Keratinocyte (primary cell): Measurements from ENCODE around the gene HPCAL4. TPM values are rescaled to one million over a fixed set of nuclear protein-coding genes. Genes with fewer than 3 reads are reported as not detected.

Experiments used
- DNase-seq: peaks from one replicate; pipeline ENCODE4 v3.0.0-alpha.2; 2011; ENCODE audit warnings: low read depth, missing footprints, low spot score
- FAIRE-seq: peaks from 2 replicates; lab custom pipeline; 2011; peaks lifted over from hg19 to GRCh38; lab: Jason Lieb, UNC
- H2AFZ ChIP-seq: 2 replicates; pipeline ENCODE4 v1.6.0; 2012; ENCODE audit warnings: low read length, control low read depth, inconsistent platforms; ENCODE audit not compliant: control insufficient read depth
- H3K27ac ChIP-seq: 2 replicates; pipeline ENCODE4 v1.5.1; 2011; ENCODE audit warnings: low read length; ENCODE audit not compliant: control insufficient read depth, insufficient read depth
- H3K27me3 ChIP-seq: 3 replicates; pipeline ENCODE4 v1.6.0; 2011; ENCODE audit warnings: low read length; ENCODE audit not compliant: control insufficient read depth, insufficient read depth; ENCODE audit errors: extremely low read depth
- H3K36me3 ChIP-seq, 2 experiments: 2 replicates in 1 of 2; 3 replicates in 1 of 2; pipeline ENCODE4 v1.5.1; 2011; ENCODE audit warnings: low read length in 2 of 2, mild to moderate bottlenecking in 1 of 2; ENCODE audit not compliant: control insufficient read depth in 2 of 2, insufficient read depth in 2 of 2; ENCODE audit errors: extremely low read depth in 1 of 2
- H3K4me1 ChIP-seq: 3 replicates; pipeline ENCODE4 v1.5.1; 2011; ENCODE audit warnings: low read length; ENCODE audit not compliant: control insufficient read depth, insufficient read depth; ENCODE audit errors: extremely low read depth
- H3K4me2 ChIP-seq: 3 replicates; pipeline ENCODE4 v1.6.0; 2011; ENCODE audit warnings: low read depth, low read length; ENCODE audit not compliant: control insufficient read depth, insufficient read depth; ENCODE audit errors: extremely low read depth
- H3K4me3 ChIP-seq, 3 experiments: fragments of 200-600 bp in 1 of 3; sonication (generic) in 1 of 3; 2 replicates in 2 of 3; 3 replicates in 1 of 3; pipeline ENCODE4 v1.5.1; 2011 to 2016; ENCODE audit warnings: low read length in 3 of 3, mild to moderate bottlenecking in 3 of 3, control low read depth in 2 of 3, inconsistent platforms in 1 of 3, low read depth in 1 of 3, mixed read lengths in 1 of 3, mixed run types in 1 of 3, moderate library complexity in 1 of 3; ENCODE audit not compliant: control insufficient read depth in 2 of 3, insufficient read depth in 2 of 3; ENCODE audit errors: extremely low read depth in 1 of 3
- H3K79me2 ChIP-seq: 2 replicates; pipeline ENCODE4 v1.6.0; 2012; ENCODE audit warnings: low read length; ENCODE audit not compliant: control insufficient read depth, insufficient read depth
- H3K9ac ChIP-seq: 3 replicates; pipeline ENCODE4 v1.6.0; 2011; ENCODE audit warnings: low read length; ENCODE audit not compliant: control insufficient read depth, insufficient read depth; ENCODE audit errors: extremely low read depth
- H3K9me1 ChIP-seq: 3 replicates; pipeline ENCODE4 v1.6.0; 2011; ENCODE audit warnings: low read length; ENCODE audit not compliant: control insufficient read depth, insufficient read depth; ENCODE audit errors: extremely low read depth
- H3K9me3 ChIP-seq: 2 replicates; pipeline ENCODE4 v1.5.1; 2012; ENCODE audit warnings: low read depth, low read length; ENCODE audit not compliant: control insufficient read depth
- H4K20me1 ChIP-seq: 3 replicates; pipeline ENCODE4 v1.6.0; 2011; ENCODE audit warnings: low read length; ENCODE audit not compliant: control insufficient read depth, insufficient read depth; ENCODE audit errors: extremely low read depth
- EZH2 ChIP-seq: IDR thresholded peaks from one replicate; pipeline ENCODE4 v1.6.1; 2012; ENCODE audit warnings: inconsistent platforms, mild to moderate bottlenecking, low read length, moderate library complexity
- dilution Hi-C: fragments of 300-500 bp; cut with MboI; formaldehyde crosslinking; loops from one replicate; pipeline ENCODE4 v1.7.0; 2020; ENCODE audit warnings: low sequenced_read_pairs; ENCODE audit not compliant: extremely low pct_ligation_motif_present
- polyA plus RNA-seq, 5 experiments: library from polyadenylated mRNA; depleted of rRNA in 3 of 5; stranded (reverse) in 3 of 5; stranded (forward) in 1 of 5; unstranded in 1 of 5; fragments of >200 nt; gene quantifications; 1 replicate in 1 of 5; 2 replicates in 3 of 5; 3 replicates in 1 of 5; pipeline versions ENCODE4 v1.2.1 to v1.2.3, GENCODE V29; 2011 to 2012; ENCODE audit warnings: missing spikeins in 2 of 5, low read depth in 1 of 5, low replicate concordance in 1 of 5
- TF ChIP-seq, protein P1 (sequence below), 3 experiments: IDR thresholded peaks in 1 of 3; conservative IDR thresholded peaks in 1 of 3; optimal IDR thresholded peaks in 1 of 3; 2 replicates in 2 of 3; 3 replicates in 1 of 3; pipeline versions ENCODE3 to v1.5.1; 2011; ENCODE audit warnings: low read length in 3 of 3, mild to moderate bottlenecking in 3 of 3, moderate library complexity in 2 of 3, control low read depth in 1 of 3, inconsistent platforms in 1 of 3; ENCODE audit not compliant: insufficient read depth in 2 of 3; ENCODE audit errors: extremely low read depth in 1 of 3

HPCAL4 gene
- polyA plus RNA-seq, 1 donor (not counting 4 experiments of a cell fraction or from before 2014, with no cell fraction given), result not detected

DNA sequence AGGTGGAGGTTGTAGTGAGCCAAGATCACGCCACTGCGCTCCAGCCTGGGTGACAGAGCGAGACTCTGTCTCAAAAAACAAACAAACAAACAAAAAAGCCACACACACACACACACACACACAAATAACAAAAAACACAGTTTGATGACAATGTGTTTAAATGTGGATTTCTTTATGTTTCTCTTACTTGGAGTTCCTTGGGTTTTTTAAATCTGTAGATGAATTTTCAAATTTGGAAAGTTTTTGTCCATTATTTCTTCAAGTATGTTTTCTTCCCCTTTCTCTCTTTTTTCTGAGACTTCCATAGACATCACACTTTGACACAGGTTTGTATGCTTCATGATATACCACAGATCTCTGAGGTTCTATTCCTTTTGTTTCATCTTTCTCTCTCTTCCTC, 35.4 kb upstream of the HPCAL4 start:
- Histone ChIP-seq H3K79me2 (no peaks in the 10 kb centered on the region), H3K4me1 (peaks cover 4% of the 10 kb centered on the region), H3K27me3 (peaks cover 12% of the 10 kb centered on the region), H3K9me1 (no peaks in the 10 kb centered on the region), H3K27ac (no peak overlapping the region), H3K9me3 (no peaks in the 10 kb centered on the region), H3K9ac (no peak overlapping the region), H3K4me2 (no peak overlapping the region), H2AFZ (no peak overlapping the region), H3K4me3 (no peak overlapping the region), H4K20me1 (no peaks in the 10 kb centered on the region), H3K36me3 (no peaks in the 10 kb centered on the region)
- FAIRE-seq (no peak), DNase-seq (no peak)
- no peak for TF ChIP-seq EZH2
- TF ChIP-seq, protein P1, sequence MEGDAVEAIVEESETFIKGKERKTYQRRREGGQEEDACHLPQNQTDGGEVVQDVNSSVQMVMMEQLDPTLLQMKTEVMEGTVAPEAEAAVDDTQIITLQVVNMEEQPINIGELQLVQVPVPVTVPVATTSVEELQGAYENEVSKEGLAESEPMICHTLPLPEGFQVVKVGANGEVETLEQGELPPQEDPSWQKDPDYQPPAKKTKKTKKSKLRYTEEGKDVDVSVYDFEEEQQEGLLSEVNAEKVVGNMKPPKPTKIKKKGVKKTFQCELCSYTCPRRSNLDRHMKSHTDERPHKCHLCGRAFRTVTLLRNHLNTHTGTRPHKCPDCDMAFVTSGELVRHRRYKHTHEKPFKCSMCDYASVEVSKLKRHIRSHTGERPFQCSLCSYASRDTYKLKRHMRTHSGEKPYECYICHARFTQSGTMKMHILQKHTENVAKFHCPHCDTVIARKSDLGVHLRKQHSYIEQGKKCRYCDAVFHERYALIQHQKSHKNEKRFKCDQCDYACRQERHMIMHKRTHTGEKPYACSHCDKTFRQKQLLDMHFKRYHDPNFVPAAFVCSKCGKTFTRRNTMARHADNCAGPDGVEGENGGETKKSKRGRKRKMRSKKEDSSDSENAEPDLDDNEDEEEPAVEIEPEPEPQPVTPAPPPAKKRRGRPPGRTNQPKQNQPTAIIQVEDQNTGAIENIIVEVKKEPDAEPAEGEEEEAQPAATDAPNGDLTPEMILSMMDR (optimal IDR thresholded peaks at IDR 0.05 in 1 of 3, IDR thresholded peaks at IDR 0.05 in 1 of 3, conservative IDR thresholded peaks at IDR 0.05 in 1 of 3; ENCODE audit: extremely low read depth in 1 of 3, insufficient read depth in 2 of 3, low read length in 3 of 3), result no peak
- dilution Hi-C loops, result no loop called here

- Histone ChIP-seq H3K4me2 (no peak overlapping the region), H3K9ac (no peak overlapping the region), H3K27me3 (peaks cover 8% of the 10 kb centered on the region), H3K4me1 (peaks cover 4% of the 10 kb centered on the region), H2AFZ (no peak overlapping the region), H3K79me2 (no peaks in the 10 kb centered on the region), H3K9me1 (no peaks in the 10 kb centered on the region), H4K20me1 (no peaks in the 10 kb centered on the region), H3K9me3 (no peaks in the 10 kb centered on the region), H3K36me3 (no peaks in the 10 kb centered on the region), H3K27ac (no peak overlapping the region), H3K4me3 (no peak overlapping the region)
- DNase-seq (no peak), FAIRE-seq (peak; percentile 71)
- dilution Hi-C loops, result no loop called here
- TF ChIP-seq, protein P1 (optimal IDR thresholded peaks at IDR 0.05 in 1 of 3, IDR thresholded peaks at IDR 0.05 in 1 of 3, conservative IDR thresholded peaks at IDR 0.05 in 1 of 3; ENCODE audit: extremely low read depth in 1 of 3, insufficient read depth in 2 of 3, low read length in 3 of 3), result no peak
- no peak for TF ChIP-seq EZH2
These were observed 31.3 kb upstream of the HPCAL4 start for GRCh38 chr1:39722495-39722894.
